Naive thymus-derived CD4-positive, alpha-beta T cell (primary cell): ENCODE data around the gene HJURP. TPM values are rescaled to one million over a fixed set of nuclear protein-coding genes. Genes with fewer than 3 reads are reported as not detected.
"Not testable (repeated sequence)": the region's sequence is repeated elsewhere in the genome, so short reads cannot be mapped to it uniquely, and the experiment has no call there.

ENCODE experiments used
- ATAC-seq: fragments of 150-1000 bp; cut with Tn5 transposase; 2 replicates; pipeline ENCODE4 v1.10.0; 2021; ENCODE audit warnings: mild to moderate bottlenecking, moderate library complexity
- CTCF ChIA-PET: fragments of 350-600 bp; sonication (Branson Sonifier 250); formaldehyde crosslinking; loops from one replicate; lab custom pipeline; 2021; ENCODE audit warnings: antibody characterized with exemption; lab: Charles Lee
- POLR2A ChIA-PET: fragments of 350-600 bp; sonication (Branson Sonifier 250); formaldehyde crosslinking; loops from one replicate; lab custom pipeline; 2021; ENCODE audit warnings: antibody characterized with exemption, inconsistent platforms; lab: Charles Lee
- DNase-seq, 9 donors: peaks; one replicate each; pipeline versions ENCODE4 v3.0.0 to v3.0.0-alpha.2; 2020 to 2022; ENCODE audit warnings: mixed read lengths in 1 of 9
- H3K27ac ChIP-seq: one replicate; pipeline ENCODE4 v1.7.0; 2013; ENCODE audit warnings: mild to moderate bottlenecking, low read depth, low read length, moderate library complexity
- H3K27me3 ChIP-seq, 2 donors: one replicate each; pipeline ENCODE4 v1.7.0; 2013; ENCODE audit warnings: low read length in 2 of 2, mild to moderate bottlenecking in 2 of 2, moderate library complexity in 2 of 2; ENCODE audit not compliant: control insufficient read depth in 2 of 2, insufficient read depth in 2 of 2
- H3K36me3 ChIP-seq, 3 experiments: 1 replicate in 2 of 3; 2 replicates in 1 of 3; pipeline ENCODE4 v1.7.0; 2013; ENCODE audit warnings: low read length in 3 of 3, mild to moderate bottlenecking in 3 of 3, moderate library complexity in 1 of 3; ENCODE audit not compliant: insufficient read depth in 3 of 3, control insufficient read depth in 2 of 3
- H3K4me1 ChIP-seq, 2 donors: one replicate each; pipeline ENCODE4 v1.7.0; 2013; ENCODE audit warnings: low read length in 2 of 2, mild to moderate bottlenecking in 2 of 2, moderate library complexity in 1 of 2; ENCODE audit not compliant: control insufficient read depth in 2 of 2, insufficient read depth in 2 of 2
- H3K4me3 ChIP-seq: 2 replicates; pipeline ENCODE4 v1.7.0; 2013; ENCODE audit warnings: mild to moderate bottlenecking, low read length
- H3K9me3 ChIP-seq, 3 experiments: 1 replicate in 2 of 3; 2 replicates in 1 of 3; pipeline ENCODE4 v1.7.0; 2013; ENCODE audit warnings: low read length in 3 of 3; ENCODE audit not compliant: control insufficient read depth in 2 of 3
- H3K27ac Mint-ChIP-seq, 9 donors: one replicate each; pipeline ENCODE4 v1.8.0; 2020 to 2022; ENCODE audit warnings: mixed read lengths in 9 of 9, mild to moderate bottlenecking in 8 of 9, moderate library complexity in 5 of 9, inconsistent platforms in 2 of 9
- H3K27me3 Mint-ChIP-seq, 5 donors: one replicate each; pipeline ENCODE4 v1.8.0; 2021 to 2022; ENCODE audit warnings: mixed read lengths in 5 of 5, mild to moderate bottlenecking in 1 of 5
- H3K36me3 Mint-ChIP-seq, 5 donors: one replicate each; pipeline ENCODE4 v1.8.0; 2020 to 2022; ENCODE audit warnings: mixed read lengths in 5 of 5, mild to moderate bottlenecking in 3 of 5, inconsistent platforms in 1 of 5
- H3K4me1 Mint-ChIP-seq, 7 donors: one replicate each; pipeline ENCODE4 v1.8.0; 2020 to 2022; ENCODE audit warnings: mixed read lengths in 7 of 7, mild to moderate bottlenecking in 3 of 7, inconsistent platforms in 1 of 7
- H3K4me3 Mint-ChIP-seq, 10 donors: one replicate each; pipeline ENCODE4 v1.8.0; 2020 to 2022; ENCODE audit warnings: mild to moderate bottlenecking in 10 of 10, mixed read lengths in 10 of 10, moderate library complexity in 6 of 10, inconsistent platforms in 2 of 10
- H3K9me3 Mint-ChIP-seq, 11 donors: one replicate each; pipeline ENCODE4 v1.8.0; 2020 to 2022; ENCODE audit warnings: mixed read lengths in 11 of 11, mild to moderate bottlenecking in 4 of 11, inconsistent platforms in 1 of 11, moderate library complexity in 1 of 11
- intact Hi-C, 2 donors: fragments of 100-400 bp; cut with micrococcal nuclease; formaldehyde crosslinking; loops; one replicate each; pipeline ENCODE4 v1.15.1; 2023
- polyA plus RNA-seq, 2 donors: library from polyadenylated mRNA; unstranded; fragments of 300-500 nt; fragmentation: Illumina TruSeq; gene quantifications; one replicate each; pipeline ENCODE4 v1.2.3, GENCODE V29; 2021
- total RNA-seq, 6 experiments: library from RNA in 5 of 6; stranded (reverse) in 5 of 6; gene quantifications; 1 replicate in 5 of 6; 2 replicates in 1 of 6; pipeline ENCODE4 v1.2.3 and lab custom pipeline; 2021 to 2026

The HJURP gene
- total and polyA plus RNA-seq, 7 experiments from 2014 or later: 0.11 to 67.1 (median 0.34) TPM; not detected in 3

- Mint-ChIP-seq H3K9me3 (peaks cover 3 to 36% (median 17%) of the 10 kb centered on the region in 11 donors), H3K4me1 (peaks cover 3 to 11% (median 8%) of the 10 kb centered on the region in 7 donors), H3K27me3 (peaks cover 32 to 57% (median 51%) of the 10 kb centered on the region in 5 donors), H3K36me3 (peaks cover under 1 to 14% (median 10%) of the 10 kb centered on the region in 5 donors)
- H3K27me3 ChIP-seq, H3K27ac Mint-ChIP-seq, ATAC-seq, H3K4me3 ChIP-seq, H3K9me3 ChIP-seq, POLR2A ChIA-PET, DNase-seq, H3K4me1 ChIP-seq, H3K36me3 ChIP-seq, H3K27ac ChIP-seq, CTCF ChIA-PET, H3K4me3 Mint-ChIP-seq: not testable (repeated sequence)
- intact Hi-C loops: loop anchor here in 1 of 2 donors (5.0 kb wide), 1 partner anchor 240 kb away; no protein-coding TSS in a partner anchor
Observed at GRCh38 chr2:233872125-233872524, 17.8 kb upstream of the HJURP start.

- no peaks in the 10 kb centered on the region for H3K4me1 ChIP-seq
- peaks cover 31 to 54% (median 51%) of the 10 kb centered on the region in 5 donors for H3K27me3 Mint-ChIP-seq
- H3K4me3 Mint-ChIP-seq: no peak overlapping the region
- ATAC-seq (no peak), DNase-seq (no peak)
- no peak overlapping the region for H3K27ac Mint-ChIP-seq
- intact Hi-C loops: loop anchor here in 1 of 2 donors (5.0 kb wide), 1 partner anchor 241 kb away; no protein-coding TSS in a partner anchor
- peaks cover 5 to 18% (median 14%) of the 10 kb centered on the region in 5 donors for H3K36me3 Mint-ChIP-seq
- H3K9me3 ChIP-seq: peaks cover 0 to 4% (median 0%) of the 10 kb centered on the region in 3 experiments
- no peaks in the 10 kb centered on the region for H3K27me3 ChIP-seq
- peaks cover 3 to 42% (median 19%) of the 10 kb centered on the region in 11 donors for H3K9me3 Mint-ChIP-seq
- no peak overlapping the region for H3K4me3 ChIP-seq
- no peaks in the 10 kb centered on the region for H3K36me3 ChIP-seq
- POLR2A ChIA-PET: no interaction called here
- H3K4me1 Mint-ChIP-seq: peaks cover 3 to 14% (median 8%) of the 10 kb centered on the region in 7 donors
- no peak overlapping the region for H3K27ac ChIP-seq
- CTCF ChIA-PET: no interaction called here
Observed at GRCh38 chr2:233871432-233871831, 17.1 kb upstream of the HJURP start.

- DNase-seq (peak; percentile 43 to 69 (median 63)), ATAC-seq (peak; percentile 68)
- H3K9me3 Mint-ChIP-seq: peaks cover 4 to 61% (median 14%) of the 10 kb centered on the region in 11 donors
- peak within 1 kb of the TSS; percentile 68 to 95 (median 86) for H3K27ac Mint-ChIP-seq
- peak within 1 kb of the TSS; percentile 73 for H3K4me3 ChIP-seq
- peak within 1 kb of the TSS; percentile 83 to 98 (median 92) for H3K4me3 Mint-ChIP-seq
- POLR2A ChIA-PET: interaction anchor here (0.7 to 0.9 kb wide), 2 partner anchors 616 to 625 kb away, joined by 3 to 6 read pairs; no protein-coding TSS in a partner anchor
- no peaks in the 10 kb centered on the region for H3K36me3 ChIP-seq
- no peaks in the 10 kb centered on the region for H3K27me3 ChIP-seq
- H3K4me1 Mint-ChIP-seq: peaks cover 3 to 29% (median 8%) of the 10 kb centered on the region in 7 donors
- no peaks in the 10 kb centered on the region for H3K4me1 ChIP-seq
- intact Hi-C loops: loop anchor here (1.0 kb wide), 1 partner anchor 14 kb away; the partner anchor contains the start of gene HJURP (in 2 of the 2)
- peaks cover 5 to 34% (median 18%) of the 10 kb centered on the region in 5 donors for H3K36me3 Mint-ChIP-seq
- CTCF ChIA-PET: interaction anchor here (0.6 kb wide), 1 partner anchor 10 kb away, joined by 4 read pairs; no protein-coding TSS in a partner anchor
- H3K27me3 Mint-ChIP-seq: peaks cover 23 to 34% (median 33%) of the 10 kb centered on the region in 5 donors
- peak within 1 kb of the TSS; percentile 56 for H3K27ac ChIP-seq
- H3K9me3 ChIP-seq: peaks cover 0 to 4% (median 0%) of the 10 kb centered on the region in 3 experiments
Observed at GRCh38 chr2:233867993-233868532, 13.7 kb upstream of the HJURP start, which contains the start of gene MSL3B. MSL3B (minus strand) TSS chr2:233868386.

GRCh38 chr2:233866479-233866878 is 12.1 kb upstream of the HJURP start:
- peaks cover 5 to 36% (median 18%) of the 10 kb centered on the region in 5 donors for H3K36me3 Mint-ChIP-seq
- Histone ChIP-seq H3K36me3 (no peaks in the 10 kb centered on the region), H3K27me3 (no peaks in the 10 kb centered on the region), H3K4me1 (no peaks in the 10 kb centered on the region), H3K4me3 (no peak overlapping the region), H3K27ac (no peak overlapping the region), H3K9me3 (peaks cover 0 to 4% (median 0%) of the 10 kb centered on the region in 3 experiments)
- H3K9me3 Mint-ChIP-seq: peaks cover 4 to 63% (median 14%) of the 10 kb centered on the region in 11 donors
- ATAC-seq: no peak
- H3K27me3 Mint-ChIP-seq: peaks cover 18 to 28% (median 21%) of the 10 kb centered on the region in 5 donors
- H3K27ac Mint-ChIP-seq: no peak overlapping the region
- POLR2A ChIA-PET: no interaction called here
- intact Hi-C loops: no loop called here
- peaks cover 3 to 29% (median 8%) of the 10 kb centered on the region in 7 donors for H3K4me1 Mint-ChIP-seq
- no peak for DNase-seq
- CTCF ChIA-PET: no interaction called here
- H3K4me3 Mint-ChIP-seq: peak overlapping the region in 2 of 10 donors; percentile 25 to 39

GRCh38 chr2:233865838-233866237 is 11.5 kb upstream of the HJURP start:
- peak overlapping the region in 2 of 10 donors; percentile 6 to 29 for H3K4me3 Mint-ChIP-seq
- H3K4me1 Mint-ChIP-seq: peaks cover 3 to 29% (median 8%) of the 10 kb centered on the region in 7 donors
- ChIA-PET CTCF (no interaction called here), POLR2A (no interaction called here)
- H3K27ac ChIP-seq: no peak overlapping the region
- no peak overlapping the region for H3K27ac Mint-ChIP-seq
- H3K36me3 ChIP-seq: no peaks in the 10 kb centered on the region
- ATAC-seq (no peak), DNase-seq (no peak)
- no peaks in the 10 kb centered on the region for H3K4me1 ChIP-seq
- intact Hi-C loops: no loop called here
- peaks cover 5 to 36% (median 18%) of the 10 kb centered on the region in 5 donors for H3K36me3 Mint-ChIP-seq
- peaks cover 0 to 4% (median 0%) of the 10 kb centered on the region in 3 experiments for H3K9me3 ChIP-seq
- H3K27me3 ChIP-seq: no peaks in the 10 kb centered on the region
- peaks cover 4 to 58% (median 14%) of the 10 kb centered on the region in 11 donors for H3K9me3 Mint-ChIP-seq
- H3K4me3 ChIP-seq: no peak overlapping the region
- H3K27me3 Mint-ChIP-seq: peaks cover 15 to 27% (median 16%) of the 10 kb centered on the region in 5 donors

GRCh38 chr2:233862261-233862768 is 8.0 kb upstream of the HJURP start:
- H3K4me1 ChIP-seq: no peaks in the 10 kb centered on the region
- Mint-ChIP-seq H3K27me3 (peaks cover 0 to 12% (median 5%) of the 10 kb centered on the region in 5 donors), H3K4me1 (peaks cover 0 to 31% (median 5%) of the 10 kb centered on the region in 7 donors), H3K36me3 (peaks cover 0 to 28% (median 11%) of the 10 kb centered on the region in 5 donors), H3K27ac (no peak overlapping the region), H3K4me3 (no peak overlapping the region), H3K9me3 (peaks cover 0 to 32% (median 2%) of the 10 kb centered on the region in 11 donors)
- H3K27ac ChIP-seq: no peak overlapping the region
- H3K36me3 ChIP-seq: no peaks in the 10 kb centered on the region
- no peak for ATAC-seq
- DNase-seq: no peak
- H3K27me3 ChIP-seq: no peaks in the 10 kb centered on the region
- ChIA-PET CTCF (no interaction called here), POLR2A (no interaction called here)
- no peaks in the 10 kb centered on the region for H3K9me3 ChIP-seq
- no peak overlapping the region for H3K4me3 ChIP-seq
- intact Hi-C loops: no loop called here
